ENCODE results near the gene BCAS3.

BCAS3 gene

DNA sequence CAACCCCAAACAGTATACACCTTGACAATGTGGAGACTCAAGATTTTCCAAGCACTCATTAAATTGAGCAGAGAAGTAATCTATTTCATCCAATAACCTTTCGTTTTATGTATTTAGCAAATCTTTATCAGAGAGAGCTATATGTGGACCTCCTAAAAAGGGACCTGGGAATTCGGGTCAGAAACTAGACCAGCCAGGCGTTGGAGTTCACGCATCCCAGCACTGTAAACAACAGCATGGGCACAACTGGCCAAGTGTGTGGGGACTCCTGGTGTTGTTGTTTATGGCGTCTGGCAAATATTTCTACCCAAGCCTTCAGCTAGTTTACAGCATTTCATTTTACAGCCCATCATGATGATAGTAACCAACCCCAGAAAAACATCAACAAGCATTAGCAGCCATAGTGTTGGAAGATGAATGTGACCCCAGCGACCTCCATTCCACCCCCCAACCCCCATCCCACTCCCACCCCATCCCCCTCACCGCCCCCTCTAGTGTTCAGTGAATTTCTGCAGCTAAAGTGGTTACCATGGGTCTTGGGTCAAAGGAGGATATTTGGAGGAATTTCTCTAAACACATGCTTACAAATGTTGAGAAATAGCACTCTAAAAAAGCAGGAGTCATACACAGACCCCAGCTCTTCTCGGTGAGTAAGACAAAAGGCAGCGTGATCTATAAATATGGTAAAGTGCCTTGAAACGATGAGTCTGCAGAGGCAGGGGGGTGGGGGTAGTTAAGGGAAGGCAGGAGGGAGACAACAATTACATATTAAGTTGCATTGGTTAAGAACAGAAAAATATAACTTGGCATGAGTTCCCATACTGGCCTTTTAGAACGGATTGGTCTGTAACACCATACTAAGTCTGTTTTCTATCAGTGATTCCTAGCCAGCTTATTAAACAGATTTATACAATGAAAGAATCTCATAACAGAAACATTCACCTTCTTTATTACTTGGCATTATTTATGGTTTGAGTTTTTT lies 630.5 kb downstream of the BCAS3 start:
- TF ChIP-seq HDGF (IDR thresholded peaks at IDR 0.05; ENCODE audit: borderline replicate concordance) (no peak), LEF1 (IDR thresholded peaks at IDR 0.05; ENCODE audit: borderline replicate concordance) (no peak), NFRKB (IDR thresholded peaks at IDR 0.05) (no peak), ARNT (IDR thresholded peaks at IDR 0.05) (no peak), BHLHE40 (IDR thresholded peaks at IDR 0.05; ENCODE audit: borderline replicate concordance) (no peak), ZNF384 (IDR thresholded peaks at IDR 0.05) (no peak), ELF4 (IDR thresholded peaks at IDR 0.05) (no peak), FOXK2 (IDR thresholded peaks at IDR 0.05) (no peak), SUZ12 (IDR thresholded peaks at IDR 0.05) (no peak), TARDBP (IDR thresholded peaks at IDR 0.05) (no peak)
- TF ChIP-seq, protein P1, sequence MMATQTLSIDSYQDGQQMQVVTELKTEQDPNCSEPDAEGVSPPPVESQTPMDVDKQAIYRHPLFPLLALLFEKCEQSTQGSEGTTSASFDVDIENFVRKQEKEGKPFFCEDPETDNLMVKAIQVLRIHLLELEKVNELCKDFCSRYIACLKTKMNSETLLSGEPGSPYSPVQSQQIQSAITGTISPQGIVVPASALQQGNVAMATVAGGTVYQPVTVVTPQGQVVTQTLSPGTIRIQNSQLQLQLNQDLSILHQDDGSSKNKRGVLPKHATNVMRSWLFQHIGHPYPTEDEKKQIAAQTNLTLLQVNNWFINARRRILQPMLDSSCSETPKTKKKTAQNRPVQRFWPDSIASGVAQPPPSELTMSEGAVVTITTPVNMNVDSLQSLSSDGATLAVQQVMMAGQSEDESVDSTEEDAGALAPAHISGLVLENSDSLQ (IDR thresholded peaks at IDR 0.05) = no peak
- no peak for DNase-seq (ENCODE audit: extremely low spot score)
- POLR2A ChIA-PET = no interaction called here
- CTCF ChIA-PET = interaction anchor here (0.6 to 1.3 kb wide), 4 partner anchors 8 to 606 kb away, joined by 3 to 4 read pairs (median 3); no protein-coding TSS in a partner anchor

DNA sequence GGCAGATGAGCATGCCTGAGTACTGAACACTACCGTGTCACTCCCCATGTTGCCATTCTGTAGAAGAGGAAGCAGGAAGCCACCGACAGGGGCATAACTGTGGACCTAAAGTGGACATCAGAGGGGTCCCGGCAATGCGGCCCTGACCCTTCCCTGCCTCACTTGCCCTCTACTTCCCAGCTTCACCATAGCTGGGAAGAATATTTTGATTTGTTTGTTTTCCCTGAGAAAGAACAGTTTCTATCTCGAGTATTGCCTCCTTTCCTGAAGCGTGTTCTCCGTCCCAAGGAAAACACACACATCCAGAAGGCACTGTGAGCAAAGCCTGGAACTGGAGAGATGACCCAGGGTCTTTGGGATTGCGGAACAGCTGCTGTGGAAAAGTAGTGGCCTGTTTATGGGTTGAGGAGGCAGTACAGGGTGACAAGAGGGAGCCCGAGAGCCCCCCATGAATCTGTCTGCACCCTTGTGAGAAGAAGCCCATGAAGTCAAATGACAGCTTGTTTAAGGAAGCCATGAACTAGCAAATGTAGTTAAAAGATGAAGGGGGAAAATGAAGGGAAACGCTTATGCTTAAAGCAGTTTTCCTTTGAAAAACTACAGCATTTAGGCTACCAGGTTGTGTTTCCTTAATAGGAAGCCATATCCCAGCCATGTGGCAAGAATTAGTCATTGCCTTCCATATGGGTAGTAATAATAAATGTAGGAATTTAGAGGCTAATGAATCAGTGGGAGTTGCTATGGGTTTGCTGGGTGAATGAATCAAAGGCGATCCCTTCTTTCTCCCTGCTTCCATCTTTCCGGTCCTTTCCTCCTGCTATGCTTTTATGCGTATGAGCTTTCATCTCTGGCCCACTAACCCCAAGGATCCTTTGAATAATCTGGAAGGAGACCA lies 632.0 kb downstream of the BCAS3 start:
- ChIA-PET POLR2A (interaction anchor here (1.2 kb wide), 1 partner anchor 10 kb away, joined by 4 read pairs; no protein-coding TSS in a partner anchor), CTCF (interaction anchor here (1.4 kb wide), 1 partner anchor 11 kb away, joined by 3 read pairs; no protein-coding TSS in a partner anchor)
- no peak for DNase-seq (ENCODE audit: extremely low spot score)
- TF ChIP-seq NFRKB (IDR thresholded peaks at IDR 0.05) (no peak), FOXA1 (IDR thresholded peaks at IDR 0.05) (no peak)

DNA sequence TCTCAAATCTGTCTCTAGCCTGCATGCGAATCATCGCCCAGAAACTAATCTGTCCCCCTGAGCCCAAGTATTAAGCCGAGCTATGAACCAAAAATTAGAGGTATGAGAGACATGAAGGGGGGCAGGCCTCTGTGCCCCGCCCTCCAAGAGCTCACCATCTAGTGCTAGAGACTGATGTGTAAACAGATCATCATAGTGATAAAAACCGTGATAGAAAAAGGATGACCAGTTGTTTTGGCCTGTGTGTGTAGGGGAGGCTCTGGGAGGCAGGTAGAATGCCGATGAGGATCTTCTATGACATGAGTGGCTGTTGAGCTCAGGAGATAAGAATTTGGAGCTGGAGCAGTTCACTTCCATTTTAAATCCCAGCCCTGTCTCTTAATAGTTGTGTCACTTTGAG lies 632.9 kb downstream of the BCAS3 start:
- TF ChIP-seq CTBP1 (IDR thresholded peaks at IDR 0.05; ENCODE audit: borderline replicate concordance) (no peak), SP1 (IDR thresholded peaks at IDR 0.05) (no peak), BHLHE40 (IDR thresholded peaks at IDR 0.05; ENCODE audit: borderline replicate concordance) (no peak), SUZ12 (IDR thresholded peaks at IDR 0.05) (no peak), ARNT (IDR thresholded peaks at IDR 0.05) (no peak), ELF4 (IDR thresholded peaks at IDR 0.05) (no peak), FOXA1 (IDR thresholded peaks at IDR 0.05) (no peak), L3MBTL2 (conservative IDR thresholded peaks at IDR 0.05) (no peak), FOXM1 (IDR thresholded peaks at IDR 0.05; ENCODE audit: borderline replicate concordance) (no peak), NFRKB (IDR thresholded peaks at IDR 0.05) (no peak), ZNF384 (IDR thresholded peaks at IDR 0.05) (no peak), LEF1 (IDR thresholded peaks at IDR 0.05; ENCODE audit: borderline replicate concordance) (no peak), TARDBP (IDR thresholded peaks at IDR 0.05) (no peak), FOXK2 (IDR thresholded peaks at IDR 0.05) (no peak), HDGF (IDR thresholded peaks at IDR 0.05; ENCODE audit: borderline replicate concordance) (no peak)
- TF ChIP-seq, protein P1 (IDR thresholded peaks at IDR 0.05) = no peak
- CTCF ChIA-PET = interaction anchor here (1.4 kb wide), 1 partner anchor 10 kb away, joined by 3 read pairs; no protein-coding TSS in a partner anchor
- no peak for DNase-seq (ENCODE audit: extremely low spot score)
- POLR2A ChIA-PET = interaction anchor here (1.2 kb wide), 1 partner anchor 9 kb away, joined by 4 read pairs; no protein-coding TSS in a partner anchor

DNA sequence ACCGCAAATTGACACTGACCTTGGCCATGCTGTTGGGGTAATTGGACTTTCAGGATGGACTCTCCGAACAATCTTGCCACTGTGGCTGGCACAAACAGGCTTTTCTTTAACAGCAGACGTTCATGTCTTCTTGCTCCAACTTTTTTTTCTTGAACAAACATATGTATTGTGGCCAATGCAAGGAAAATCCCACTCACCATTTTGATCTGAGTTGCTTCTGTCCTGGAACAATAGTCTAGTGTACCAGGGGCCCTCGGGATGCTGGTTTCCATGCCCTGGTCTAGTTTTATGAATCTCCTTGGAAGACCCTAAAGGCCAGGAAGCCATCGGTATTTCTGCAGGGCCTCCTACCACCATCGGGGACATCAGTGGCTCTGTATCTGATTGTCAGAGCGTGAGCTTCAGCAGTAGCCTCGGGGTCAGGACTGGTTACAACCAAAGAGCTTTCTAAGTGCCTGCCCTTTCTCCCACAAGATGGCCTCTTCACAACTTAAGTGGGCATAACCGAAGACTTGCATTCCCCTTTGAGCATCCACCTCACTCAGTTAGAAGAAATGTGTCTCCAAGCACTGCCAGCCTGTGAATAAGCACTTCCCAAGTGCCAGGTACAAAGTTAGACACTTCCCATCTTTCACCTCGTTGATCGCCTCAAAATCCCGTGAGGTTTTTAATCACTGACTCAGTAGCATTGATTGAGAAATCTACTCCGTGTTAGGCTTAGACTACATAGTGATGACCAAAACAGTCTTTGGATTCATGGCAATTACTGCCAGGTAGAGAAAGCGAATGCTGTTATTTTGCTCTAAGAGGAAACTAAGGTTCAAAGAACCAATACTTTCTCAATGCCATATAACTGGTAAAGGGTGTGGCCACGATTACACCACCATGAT lies 635.0 kb downstream of the BCAS3 start:
- ChIA-PET CTCF (interaction anchor here (1.4 kb wide), 1 partner anchor 10 kb away, joined by 3 read pairs; no protein-coding TSS in a partner anchor), POLR2A (interaction anchor here (0.6 kb wide), 1 partner anchor 34 kb away, joined by 3 read pairs; no protein-coding TSS in a partner anchor)
- TF ChIP-seq ELF4 (IDR thresholded peaks at IDR 0.05) (no peak), L3MBTL2 (conservative IDR thresholded peaks at IDR 0.05) (no peak), HDGF (IDR thresholded peaks at IDR 0.05; ENCODE audit: borderline replicate concordance) (no peak), SP1 (IDR thresholded peaks at IDR 0.05) (no peak), LEF1 (IDR thresholded peaks at IDR 0.05; ENCODE audit: borderline replicate concordance) (no peak), CTBP1 (IDR thresholded peaks at IDR 0.05; ENCODE audit: borderline replicate concordance) (no peak), FOXK2 (IDR thresholded peaks at IDR 0.05) (no peak), FOXM1 (IDR thresholded peaks at IDR 0.05; ENCODE audit: borderline replicate concordance) (no peak), FOXA1 (IDR thresholded peaks at IDR 0.05) (no peak), NFRKB (IDR thresholded peaks at IDR 0.05) (no peak), BHLHE40 (IDR thresholded peaks at IDR 0.05; ENCODE audit: borderline replicate concordance) (no peak), TARDBP (IDR thresholded peaks at IDR 0.05) (no peak), ZNF384 (IDR thresholded peaks at IDR 0.05) (no peak), SUZ12 (IDR thresholded peaks at IDR 0.05) (no peak), ARNT (IDR thresholded peaks at IDR 0.05) (no peak)
- TF ChIP-seq, protein P1 (IDR thresholded peaks at IDR 0.05) = no peak
- DNase-seq (ENCODE audit: extremely low spot score) = no peak
